Lung (tissue), 12 donors: ENCODE data around the gene MARCKS. TPM values are rescaled to one million over a fixed set of nuclear protein-coding genes. Genes with fewer than 3 reads are reported as not detected.

Experiments used
- ATAC-seq: fragments of 200-7000 bp; cut with Tn5 transposase; one replicate; pipeline ENCODE4 v1.9.1; 2020; ENCODE audit warnings: moderate number of reproducible peaks; ENCODE audit not compliant: insufficient read depth, low FRiP score
- DNase-seq, 3 donors: peaks; one replicate each; pipeline ENCODE4 v3.0.0-alpha.2; 2013 to 2017
- H3K27ac ChIP-seq, 2 donors: one replicate each; pipeline ENCODE4 v1.5.1; 2013; ENCODE audit warnings: mild to moderate bottlenecking in 2 of 2, moderate library complexity in 2 of 2, control low read depth in 1 of 2, inconsistent platforms in 1 of 2, low read depth in 1 of 2, low read length in 1 of 2
- H3K27me3 ChIP-seq, 3 donors: one replicate each; pipeline ENCODE4 v1.5.1; 2013; ENCODE audit warnings: low read length in 2 of 3; ENCODE audit not compliant: control insufficient read depth in 3 of 3, insufficient read depth in 3 of 3
- H3K36me3 ChIP-seq, 4 donors: one replicate each; pipeline ENCODE4 v1.5.1; 2013; ENCODE audit warnings: low read length in 4 of 4, mild to moderate bottlenecking in 1 of 4, moderate library complexity in 1 of 4; ENCODE audit not compliant: control insufficient read depth in 4 of 4, insufficient read depth in 4 of 4
- H3K4me1 ChIP-seq, 5 donors: one replicate each; pipeline ENCODE4 v1.5.1; 2013; ENCODE audit warnings: low read length in 5 of 5, mild to moderate bottlenecking in 2 of 5, moderate library complexity in 1 of 5; ENCODE audit not compliant: control insufficient read depth in 5 of 5, insufficient read depth in 5 of 5
- H3K4me3 ChIP-seq: one replicate; pipeline ENCODE4 v1.5.1; 2013; ENCODE audit warnings: mild to moderate bottlenecking, control low read depth, moderate library complexity
- H3K9ac ChIP-seq, 2 donors: one replicate each; pipeline ENCODE4 v1.5.1; 2013; ENCODE audit warnings: low read length in 2 of 2, control low read depth in 1 of 2; ENCODE audit not compliant: insufficient read depth in 1 of 2
- H3K9me3 ChIP-seq, 4 donors: one replicate each; pipeline ENCODE4 v1.5.1; 2013; ENCODE audit warnings: low read length in 3 of 4, mild to moderate bottlenecking in 1 of 4, moderate library complexity in 1 of 4; ENCODE audit not compliant: control insufficient read depth in 4 of 4, insufficient read depth in 3 of 4
- WGBS, 2 donors: extraction: QIAGEN DNeasy Blood & Tissue Kit; methylation state at CpG; one replicate each; pipeline ENCODE4 v1.1.7; 2013; 5-methylcytosine and 5-hydroxymethylcytosine counted together
- polyA plus RNA-seq, 2 donors: library from polyadenylated mRNA; stranded (reverse); fragments of 200-250 nt; gene quantifications; one replicate each; pipeline ENCODE4 v1.2.1, GENCODE V29; 2013
- total RNA-seq, 2 donors: library from RNA; depleted of rRNA in 1 of 2; stranded (reverse); fragments of >200 nt in 1 of 2; gene quantifications; one replicate each; pipeline ENCODE4 v1.2.1, GENCODE V29; 2014 to 2021
- TF ChIP-seq, protein P1 (sequence below): IDR thresholded peaks from 2 replicates; pipeline ENCODE4 v1.5.1; 2012; ENCODE audit warnings: mild to moderate bottlenecking; ENCODE audit errors: control extremely low read depth, extremely low read depth
- donor health status: control.
- donor health status: control.
- donor health status: Bipolar disorder and iron deficiency.
- donor health status: healthy.
- donor health status: DM: yes; HTN: yes; CAD: no.

The MARCKS gene
- total and polyA plus RNA-seq, 4 donors: 17.3 to 140 (median 72.2) TPM

DNA sequence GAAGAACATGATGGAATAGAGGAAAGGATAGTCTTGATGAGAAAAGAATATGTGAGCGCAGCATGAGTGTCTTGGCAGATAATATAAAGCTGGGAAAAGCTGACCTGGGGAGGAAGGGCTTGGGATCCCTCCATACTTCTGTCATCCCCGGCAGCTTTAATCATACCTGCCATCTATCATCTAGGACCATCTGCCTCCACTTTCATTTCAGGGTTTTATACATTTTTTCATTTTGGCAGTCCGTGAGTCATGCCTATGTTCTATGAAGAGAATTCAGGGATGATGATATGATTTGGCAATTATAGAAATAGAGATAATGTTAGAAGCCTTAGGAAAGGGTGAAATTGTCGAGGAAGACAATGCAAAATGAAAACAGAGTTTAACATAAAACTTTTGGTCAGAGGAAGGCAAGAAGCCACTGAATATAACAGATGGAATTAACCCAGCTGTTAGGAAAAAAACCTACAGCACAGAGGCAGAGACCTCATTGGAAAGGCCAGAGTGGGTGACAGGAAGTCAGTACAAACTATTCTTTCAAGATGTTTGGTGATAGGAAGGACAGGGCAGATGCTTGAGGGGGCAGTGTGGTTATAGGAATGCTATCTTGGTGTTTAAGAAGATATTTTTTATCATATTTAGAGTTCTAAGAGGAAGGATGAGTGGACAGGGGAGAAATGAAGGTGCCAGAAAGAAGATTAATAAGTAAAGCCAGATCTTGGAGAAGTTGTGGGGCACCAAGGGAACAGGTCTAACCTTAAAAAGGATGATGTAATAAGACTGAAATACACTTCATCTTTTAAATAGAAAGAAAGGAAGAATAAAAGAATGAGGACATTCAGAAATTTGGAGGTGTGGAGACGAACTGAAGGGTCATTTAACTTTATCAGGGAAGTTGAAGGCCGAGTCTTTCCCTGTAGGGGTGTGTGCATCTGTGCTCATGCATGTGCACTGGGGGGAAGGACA lies 37.8 kb downstream of the MARCKS start:
- Histone ChIP-seq H3K4me3 (no peak overlapping the region), H3K9me3 (peaks cover 0 to 4% (median 1%) of the 10 kb centered on the region in 4 donors), H3K36me3 (no peaks in the 10 kb centered on the region), H3K9ac (no peak overlapping the region), H3K4me1 (no peaks in the 10 kb centered on the region), H3K27me3 (no peaks in the 10 kb centered on the region), H3K27ac (no peak overlapping the region)
- DNase-seq: no peak
- ATAC-seq: no peak
- TF ChIP-seq, protein P1, sequence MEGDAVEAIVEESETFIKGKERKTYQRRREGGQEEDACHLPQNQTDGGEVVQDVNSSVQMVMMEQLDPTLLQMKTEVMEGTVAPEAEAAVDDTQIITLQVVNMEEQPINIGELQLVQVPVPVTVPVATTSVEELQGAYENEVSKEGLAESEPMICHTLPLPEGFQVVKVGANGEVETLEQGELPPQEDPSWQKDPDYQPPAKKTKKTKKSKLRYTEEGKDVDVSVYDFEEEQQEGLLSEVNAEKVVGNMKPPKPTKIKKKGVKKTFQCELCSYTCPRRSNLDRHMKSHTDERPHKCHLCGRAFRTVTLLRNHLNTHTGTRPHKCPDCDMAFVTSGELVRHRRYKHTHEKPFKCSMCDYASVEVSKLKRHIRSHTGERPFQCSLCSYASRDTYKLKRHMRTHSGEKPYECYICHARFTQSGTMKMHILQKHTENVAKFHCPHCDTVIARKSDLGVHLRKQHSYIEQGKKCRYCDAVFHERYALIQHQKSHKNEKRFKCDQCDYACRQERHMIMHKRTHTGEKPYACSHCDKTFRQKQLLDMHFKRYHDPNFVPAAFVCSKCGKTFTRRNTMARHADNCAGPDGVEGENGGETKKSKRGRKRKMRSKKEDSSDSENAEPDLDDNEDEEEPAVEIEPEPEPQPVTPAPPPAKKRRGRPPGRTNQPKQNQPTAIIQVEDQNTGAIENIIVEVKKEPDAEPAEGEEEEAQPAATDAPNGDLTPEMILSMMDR: no peak
- 69 to 70% methylated on average over 6 of the region's 6 CpGs for WGBS, 2 donors

DNA sequence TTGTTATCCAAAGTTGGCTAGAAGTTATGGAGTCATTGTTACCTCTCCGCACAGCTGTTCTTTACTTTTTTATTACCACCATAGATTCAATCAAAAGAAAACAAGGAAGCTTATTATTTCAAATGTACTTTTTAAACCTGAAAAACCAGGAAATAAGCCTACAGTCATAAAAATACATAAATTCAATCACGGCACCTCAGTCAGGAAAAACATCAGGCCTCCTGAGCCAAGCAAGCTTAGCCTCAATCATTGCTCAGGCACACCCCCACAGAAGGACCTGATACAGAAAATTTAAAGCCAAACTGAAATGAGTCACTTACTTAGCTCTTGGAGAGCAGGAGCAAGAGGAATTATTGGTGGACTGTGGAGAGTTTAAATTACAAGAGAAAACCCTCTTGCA lies 44.3 kb downstream of the MARCKS start:
- H3K27me3 ChIP-seq: no peaks in the 10 kb centered on the region
- no peak overlapping the region for H3K9ac ChIP-seq
- no peak overlapping the region for H3K4me3 ChIP-seq
- H3K27ac ChIP-seq: no peak overlapping the region
- WGBS, 2 donors: 91 to 97% methylated on average over 2 of the region's 2 CpGs
- ATAC-seq (no peak), DNase-seq (no peak)
- H3K4me1 ChIP-seq: peaks cover 0 to 12% (median 0%) of the 10 kb centered on the region in 5 donors
- TF ChIP-seq, protein P1: no peak
- H3K36me3 ChIP-seq: no peaks in the 10 kb centered on the region
- no peaks in the 10 kb centered on the region for H3K9me3 ChIP-seq

DNA sequence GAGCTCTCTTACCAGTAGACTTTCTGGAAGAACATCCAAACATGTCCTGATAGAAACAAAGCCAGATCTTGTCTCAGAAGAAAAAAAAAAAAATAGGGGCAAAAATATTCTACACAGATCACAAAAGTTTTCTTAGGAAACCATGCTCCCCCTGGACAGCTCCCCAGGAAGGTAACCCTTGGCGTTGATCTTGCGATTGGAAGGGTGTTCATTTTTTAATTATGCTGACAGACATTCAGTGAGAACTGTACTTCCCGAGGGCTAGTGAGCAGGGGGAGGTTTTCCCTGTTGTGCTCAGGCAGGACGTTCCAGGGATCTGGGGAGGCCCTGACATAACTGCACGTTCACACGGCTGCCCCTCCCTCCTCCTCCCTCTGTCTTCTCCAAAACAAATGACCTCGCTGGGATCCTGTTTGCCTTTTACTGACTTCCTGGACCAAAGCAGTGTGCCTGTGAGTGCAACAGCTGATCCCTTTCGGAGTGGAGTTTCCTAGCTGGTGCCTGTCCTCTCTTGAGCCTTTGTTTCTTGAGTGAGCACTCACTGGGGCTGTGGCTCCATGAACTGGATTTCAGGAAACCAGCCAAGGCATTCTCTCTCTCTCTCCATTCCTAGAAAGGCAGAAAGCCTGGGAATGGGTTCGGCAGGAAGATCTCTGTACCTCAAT lies 46.7 kb downstream of the MARCKS start:
- TF ChIP-seq, protein P1: no peak
- peaks cover 0 to 12% (median 2%) of the 10 kb centered on the region in 5 donors for H3K4me1 ChIP-seq
- no peak overlapping the region for H3K9ac ChIP-seq
- H3K4me3 ChIP-seq: no peak overlapping the region
- WGBS, 2 donors: 36 to 52% methylated on average over 9 of the region's 9 CpGs
- no peaks in the 10 kb centered on the region for H3K36me3 ChIP-seq
- peak overlapping the region; percentile 53 to 80 for H3K27ac ChIP-seq
- ATAC-seq (no peak), DNase-seq (peak; percentile 61 to 88 (median 71))
- no peaks in the 10 kb centered on the region for H3K27me3 ChIP-seq
- no peaks in the 10 kb centered on the region for H3K9me3 ChIP-seq
